Stimulated activated CD4-positive, alpha-beta T cell treated with anti-CD3 and anti-CD28 coated beads, Interleukin-1b, Interleukin-23, amount 100 ng/mL, for 4 hours (primary cell): ENCODE results near the gene FIG4.
A peak's percentile ranks its signal among the peaks of the same experiment; 100 is the strongest.
"Not testable (repeated sequence)": the region's sequence is repeated elsewhere in the genome, so short reads cannot be mapped to it uniquely, and the experiment has no call there.

Source experiments
- DNase-seq, 2 donors: peaks; one replicate each; pipeline ENCODE4 v3.0.0-alpha.2; 2020; ENCODE audit warnings: low read depth in 2 of 2

Gene FIG4

DNA sequence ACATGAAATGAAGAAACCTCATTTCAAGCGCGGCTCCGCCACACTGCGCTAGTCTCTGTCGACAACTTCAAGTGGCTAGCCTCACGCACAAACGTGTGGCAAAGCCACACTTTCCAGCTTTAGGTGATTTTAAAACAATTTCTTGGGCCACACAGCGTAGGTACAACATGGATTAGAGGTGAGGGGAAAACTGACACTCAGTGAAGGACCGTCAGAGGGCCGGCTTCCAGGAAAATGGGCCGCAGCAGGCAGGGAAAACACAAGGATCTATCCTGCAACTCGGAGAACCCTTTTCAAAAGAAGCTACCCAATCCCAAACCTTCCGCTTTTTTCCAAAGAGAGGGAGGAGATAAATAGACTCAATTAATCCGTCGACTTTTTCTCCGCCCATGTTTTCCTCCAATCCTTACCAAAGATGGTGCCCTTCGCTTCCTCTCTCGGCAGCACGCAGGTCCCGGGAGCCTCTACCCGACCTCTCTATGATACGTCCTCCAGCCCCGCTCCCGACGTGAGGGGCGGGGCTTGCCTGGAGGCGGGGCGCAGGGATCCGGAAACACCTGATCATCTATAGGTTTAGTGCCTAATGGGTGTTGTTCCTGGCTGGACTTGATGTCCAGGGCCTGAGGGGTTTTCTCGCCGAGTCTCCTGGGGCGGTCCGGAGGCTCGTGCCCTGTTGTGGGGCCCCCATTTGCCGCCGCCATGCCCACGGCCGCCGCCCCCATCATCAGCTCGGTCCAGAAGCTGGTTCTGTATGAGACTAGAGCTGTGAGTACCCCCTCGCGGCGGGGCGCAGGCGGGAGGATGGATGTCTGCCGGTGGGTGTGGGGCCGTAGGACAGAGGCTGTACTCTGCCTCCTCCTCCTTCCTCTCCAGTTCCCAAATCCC is at the start of gene FIG4, which contains the start of gene AK9:
Gene FIG4 (plus strand): TSS at position 560 of the 885 bp plus-strand sequence. CDS start 140 bp downstream, at position 700.
Gene AK9 (minus strand): TSS at position 466 of the 885 bp plus-strand sequence. CDS start 15,457 bp downstream, outside the sequence.
- DNase-seq, result peak; percentile 85 to 89

DNA sequence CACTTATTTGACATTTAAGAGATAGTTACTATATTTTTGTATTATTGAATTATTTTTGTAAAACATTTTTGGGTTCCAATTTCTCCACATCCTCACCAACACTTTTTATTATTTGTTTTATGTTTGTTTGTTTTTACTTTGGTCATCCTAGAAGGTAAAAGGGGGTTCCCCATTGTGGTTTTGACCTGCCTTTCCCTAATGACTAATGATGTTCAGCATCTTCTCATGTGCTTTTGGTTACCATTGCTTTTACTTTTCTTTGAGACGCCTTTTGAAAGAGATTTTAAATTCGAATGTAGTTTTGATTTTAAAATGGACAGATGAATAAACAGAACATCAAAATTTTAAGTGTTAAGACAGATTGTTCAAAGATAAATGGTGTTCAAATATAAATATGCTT is 47.0 kb upstream of the FIG4 start:
- DNase-seq, result no peak

DNA sequence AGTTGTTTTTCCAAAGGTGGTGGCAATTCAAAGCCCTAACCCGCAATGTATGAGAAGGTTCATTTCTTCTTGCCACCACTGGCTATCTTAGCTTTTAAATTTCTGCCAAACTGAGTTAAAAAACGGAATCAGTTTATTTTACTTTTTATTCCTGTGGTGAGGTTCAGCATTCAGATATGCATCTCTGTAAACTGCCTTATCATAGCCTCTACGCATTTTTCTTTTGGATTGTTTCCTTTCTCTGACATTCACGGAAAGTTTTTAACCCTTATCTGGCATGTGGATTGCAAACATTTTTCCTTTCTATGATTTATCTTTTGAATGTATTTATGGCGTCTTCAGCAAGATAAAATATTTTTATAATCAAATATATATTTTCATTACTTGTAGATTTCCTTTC is 37.8 kb upstream of the FIG4 start:
- no peak for DNase-seq

DNA sequence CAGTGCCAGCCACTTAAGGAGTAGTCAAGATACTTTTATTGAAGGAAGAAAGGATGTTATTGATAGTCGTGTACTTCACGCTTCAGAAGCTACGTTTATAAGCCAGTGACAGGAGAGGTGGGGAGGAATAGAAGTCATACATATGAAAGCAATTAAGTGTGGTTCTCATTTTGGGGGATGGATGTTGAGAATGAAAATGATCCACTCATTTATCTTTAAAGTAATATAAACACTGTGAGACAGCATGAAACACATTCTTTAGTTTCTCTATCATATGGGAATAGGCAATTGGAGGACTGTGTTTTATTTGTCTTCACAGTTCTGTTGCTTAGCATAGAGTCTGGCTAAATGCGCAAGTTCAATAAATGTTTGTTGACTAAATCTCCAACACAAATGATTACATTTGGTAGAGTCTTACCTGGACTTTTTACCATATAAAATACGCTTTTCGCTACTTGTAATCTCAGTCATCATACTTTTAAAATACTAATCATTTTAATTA is 35.3 kb upstream of the FIG4 start:
- no peak for DNase-seq

DNA sequence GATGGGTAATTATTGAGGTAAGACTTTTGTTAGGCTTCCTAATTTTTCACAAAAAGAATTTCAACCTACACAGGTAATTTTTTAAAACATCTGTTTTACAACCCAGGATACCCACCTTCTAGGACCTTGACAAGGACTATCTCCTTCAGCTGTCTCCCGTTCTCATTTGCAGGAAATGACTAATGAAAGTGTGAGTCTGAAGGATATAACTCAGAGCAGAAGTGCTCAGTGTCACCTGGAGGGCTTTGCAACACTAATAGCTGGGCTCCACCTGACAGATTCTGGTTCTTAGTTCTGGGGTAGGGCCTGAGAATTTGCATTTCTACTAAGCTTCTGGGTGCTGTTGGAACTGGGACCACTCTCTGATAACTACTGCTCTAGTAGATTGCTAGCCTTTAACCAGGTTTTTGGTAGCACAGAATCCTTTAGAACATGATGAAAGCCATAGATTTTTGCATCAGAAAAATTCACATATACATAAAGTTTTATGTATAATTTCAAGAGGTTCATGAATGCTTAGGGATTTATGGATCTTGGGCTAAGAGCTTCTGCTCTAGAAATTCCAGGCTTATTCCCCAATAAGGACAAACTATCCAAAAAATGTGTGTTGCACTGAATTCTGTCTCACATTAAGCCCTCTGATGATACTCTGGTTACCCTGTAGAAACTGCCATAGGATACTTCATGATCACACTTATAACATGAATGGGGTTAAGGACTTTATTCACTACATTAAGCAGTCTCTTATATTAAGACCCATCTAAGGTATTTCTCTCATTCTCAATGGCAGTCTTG is 30.4 kb upstream of the FIG4 start:
- DNase-seq, result no peak

DNA sequence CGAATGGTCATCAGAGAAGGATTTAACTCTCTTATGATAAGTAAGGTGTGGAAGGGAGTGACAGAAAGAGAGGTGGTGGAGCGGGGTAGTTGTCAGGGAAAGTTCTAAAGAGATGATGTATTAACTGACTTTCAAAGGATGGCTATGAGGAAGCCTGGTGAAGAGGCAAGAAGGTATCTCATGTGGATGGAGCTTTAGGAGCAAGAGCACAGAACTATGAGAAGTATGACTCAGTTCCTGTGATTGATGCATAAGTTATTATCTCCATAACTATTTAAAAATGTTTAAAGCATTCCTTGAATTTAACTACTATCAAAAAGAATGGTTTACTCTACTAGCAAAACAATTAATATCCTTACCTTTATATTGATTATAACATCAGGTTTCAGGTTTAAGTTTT is 28.9 kb upstream of the FIG4 start:
- no peak for DNase-seq

DNA sequence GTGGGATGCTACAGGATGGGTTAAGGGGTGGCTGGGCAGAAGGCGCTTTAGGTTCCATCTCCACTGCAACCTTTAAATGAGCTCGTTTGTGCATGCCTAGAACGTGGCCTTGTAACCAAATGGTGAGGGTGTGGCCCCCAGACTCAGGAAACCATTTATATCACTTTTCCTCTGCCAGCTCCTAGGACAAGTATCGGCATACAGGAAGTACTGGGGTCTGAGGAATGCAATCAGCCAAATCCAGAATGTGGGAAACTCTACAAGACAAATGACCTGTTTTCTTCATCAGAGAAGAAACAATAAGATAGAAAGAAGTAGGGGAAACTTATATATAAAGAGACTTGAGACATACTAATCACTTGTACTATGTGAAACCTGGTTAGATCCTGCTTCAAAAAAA is 21.3 kb upstream of the FIG4 start:
- no peak for DNase-seq

DNA sequence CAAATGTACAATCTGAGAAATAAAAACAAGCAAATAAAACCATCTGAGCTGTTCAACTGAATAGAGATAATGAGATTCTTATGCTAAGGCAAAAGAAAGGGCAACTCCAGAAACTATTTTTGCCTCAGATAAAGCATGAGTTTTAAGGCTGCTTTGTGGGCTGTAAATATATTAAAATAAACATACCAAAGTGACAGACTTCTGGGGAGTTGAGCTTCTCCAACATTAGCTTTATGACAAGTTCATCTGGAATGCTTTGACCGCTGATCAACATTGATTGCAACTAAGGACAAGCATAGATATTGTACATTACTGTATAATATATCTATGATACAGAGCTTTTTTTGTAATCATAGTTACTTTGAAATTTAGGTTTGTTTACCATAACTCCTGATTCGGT is 19.4 kb upstream of the FIG4 start:
- DNase-seq, result no peak

DNA sequence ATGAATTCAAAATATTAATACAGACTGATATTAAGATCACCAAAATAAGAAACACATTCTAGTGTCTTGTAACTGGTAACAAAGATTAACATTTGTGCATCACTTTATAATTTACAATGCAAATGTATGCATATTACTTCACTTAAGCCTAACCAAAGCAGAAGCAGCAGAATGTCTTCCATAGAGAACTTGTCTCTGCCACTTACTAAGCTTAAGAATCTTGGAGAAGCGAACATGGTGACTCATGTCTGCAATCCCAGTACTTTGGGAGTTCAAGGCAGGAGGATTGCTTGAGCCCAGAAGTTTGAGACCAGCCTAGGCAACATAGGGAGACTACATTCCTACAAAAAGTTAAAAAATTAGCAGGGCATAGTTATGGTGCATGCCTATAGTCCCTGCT is 18.9 kb upstream of the FIG4 start:
- no peak for DNase-seq

DNA sequence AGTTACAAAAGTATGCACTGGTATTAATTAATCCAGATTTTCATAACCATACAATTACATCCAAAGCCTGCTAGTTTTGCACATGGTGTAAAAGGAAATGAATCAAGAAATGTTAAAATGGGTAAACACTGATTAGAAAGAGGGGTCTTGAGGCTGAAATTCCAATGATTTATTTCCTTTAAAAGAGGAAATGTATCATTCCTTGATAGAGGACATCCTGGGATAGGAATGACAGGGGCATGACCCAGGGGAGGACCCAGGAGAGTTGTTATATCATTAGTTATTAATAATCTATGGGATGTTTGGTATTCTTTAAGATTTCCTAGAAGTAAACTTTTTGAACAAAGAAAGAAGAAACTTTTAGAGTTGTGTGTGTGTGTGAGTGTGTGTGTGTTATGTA is 18.3 kb upstream of the FIG4 start:
- no peak for DNase-seq

DNA sequence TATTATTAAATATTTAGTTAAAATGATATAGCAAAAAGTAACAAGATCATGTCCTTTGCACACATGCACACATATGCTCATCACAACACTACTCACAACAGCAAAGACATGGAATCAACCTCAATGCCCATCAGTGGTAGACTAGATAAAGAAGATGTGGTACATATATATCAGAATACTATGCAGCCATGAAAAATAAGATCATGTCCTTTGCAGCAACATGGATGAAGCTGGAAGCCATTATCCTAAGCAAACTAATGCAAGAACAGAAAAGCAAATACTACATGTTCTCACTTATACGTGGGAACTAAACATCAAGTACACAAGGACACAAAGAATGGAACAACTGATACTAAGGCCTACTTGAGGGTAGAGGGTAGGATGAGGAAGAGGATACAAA is 14.4 kb upstream of the FIG4 start:
- DNase-seq, result no peak

DNA sequence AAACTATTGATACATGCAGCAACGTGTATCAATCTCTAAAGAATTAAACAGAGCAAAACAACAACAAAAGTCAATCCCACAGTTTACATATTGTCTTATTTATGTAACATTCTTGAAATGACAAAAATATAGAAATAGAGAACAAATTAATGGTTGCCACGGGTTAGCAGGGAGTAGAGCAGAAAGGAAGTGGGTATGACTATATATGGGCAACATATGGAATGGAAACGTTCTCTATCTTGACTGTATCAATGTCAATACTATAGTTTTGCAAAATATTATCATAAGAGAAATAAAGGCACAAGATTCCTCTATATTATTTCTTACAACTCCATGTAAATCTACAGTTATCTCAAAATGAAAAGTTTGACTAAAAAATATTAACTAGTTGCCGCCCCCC is 12.9 kb upstream of the FIG4 start:
- DNase-seq, result no peak

DNA sequence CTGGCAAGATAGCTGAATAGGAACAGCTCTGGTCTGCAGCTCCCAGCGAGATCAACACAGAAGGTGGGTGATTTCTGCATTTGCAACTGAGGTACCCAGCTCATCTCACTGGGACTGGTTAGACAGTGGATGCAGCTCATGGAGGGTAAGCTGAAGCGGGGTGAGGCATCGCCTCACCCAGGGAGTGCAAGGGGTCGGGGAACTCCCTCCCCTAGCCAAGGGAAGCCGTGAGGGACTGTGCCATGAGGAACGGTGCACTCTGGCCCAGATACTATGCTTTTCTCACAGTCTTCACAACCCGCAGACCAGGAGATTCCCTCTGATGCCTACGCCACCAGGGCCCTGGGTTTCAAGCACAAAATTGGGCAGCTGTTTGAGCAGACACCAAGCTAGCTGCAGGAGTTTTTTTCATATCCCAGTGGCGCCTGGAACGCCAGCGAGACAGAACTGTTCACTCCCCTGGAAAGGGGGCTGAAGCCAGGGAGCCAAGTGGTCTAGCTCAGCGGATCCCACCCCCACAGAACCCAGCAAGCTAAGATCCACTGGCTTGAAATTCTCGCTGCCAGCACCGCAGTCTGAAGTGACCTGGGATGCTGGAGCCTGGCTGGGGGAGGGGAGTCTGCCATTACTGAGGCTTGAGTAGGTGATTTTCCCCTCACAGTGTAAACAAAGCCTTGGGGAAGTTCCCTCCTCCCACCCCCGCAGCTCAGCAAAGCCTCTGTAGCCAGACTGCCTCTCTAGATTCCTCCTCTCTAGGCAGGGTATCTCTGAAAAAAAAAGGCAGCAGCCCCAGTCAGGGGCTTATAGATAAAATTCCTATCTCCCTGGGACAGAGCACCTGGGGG is 12.2 kb upstream of the FIG4 start:
- not testable (repeated sequence) for DNase-seq

DNA sequence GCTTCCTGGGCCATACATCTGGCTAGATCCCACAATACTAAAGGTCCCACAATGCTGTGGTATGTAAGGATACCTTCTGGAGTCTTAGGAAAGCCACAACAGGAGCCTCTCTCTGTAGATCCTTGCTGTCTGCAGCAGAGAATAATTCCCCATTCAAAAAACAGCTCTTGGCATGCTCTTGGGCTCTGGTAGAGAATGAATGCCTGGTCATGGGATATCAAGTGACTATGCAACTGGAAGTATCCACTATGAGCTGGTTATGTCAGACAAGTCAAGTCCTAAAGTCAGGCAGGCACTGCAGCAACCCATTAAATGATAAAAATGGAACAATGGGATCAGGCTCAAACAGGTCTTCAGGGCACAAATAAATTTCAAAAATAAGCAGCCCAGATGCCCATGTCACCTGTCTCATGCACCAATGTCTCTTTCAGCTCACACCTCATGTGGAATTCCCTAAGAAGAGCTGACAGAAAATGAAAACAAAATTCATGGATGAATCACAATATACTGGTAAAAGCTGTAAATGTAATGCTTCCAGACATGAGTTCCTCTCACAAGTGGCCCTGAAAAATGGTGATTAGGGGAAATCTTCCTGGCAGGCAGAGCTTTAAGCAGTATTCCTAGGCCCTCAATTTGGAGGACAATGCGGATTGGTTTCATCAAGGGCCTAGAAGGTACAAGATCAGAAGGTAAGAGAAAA is 4.4 kb upstream of the FIG4 start:
- no peak for DNase-seq

DNA sequence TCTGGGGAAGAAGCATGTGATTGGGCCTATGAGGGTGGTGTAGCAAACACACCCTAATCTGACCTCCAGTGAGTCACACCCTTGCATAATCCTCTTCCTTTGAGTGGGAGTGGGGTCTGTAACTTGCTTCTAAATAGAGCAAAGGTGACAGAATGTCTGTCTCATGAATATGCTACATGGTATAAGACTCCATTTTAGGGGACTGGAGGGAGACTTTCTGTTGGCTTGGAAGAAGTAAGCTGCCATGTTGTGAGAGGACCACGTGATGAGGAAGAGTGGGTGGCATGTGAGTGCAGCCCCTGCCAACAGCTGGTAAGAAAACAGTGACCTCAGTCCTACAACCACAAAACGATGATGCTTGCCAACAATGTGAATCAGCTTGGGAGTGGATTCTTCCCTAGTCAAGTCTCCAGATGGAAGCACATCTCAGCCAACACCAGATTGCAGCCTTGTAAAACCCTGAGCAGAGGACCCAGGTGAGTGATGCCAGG is 3.8 kb upstream of the FIG4 start:
- no peak for DNase-seq

DNA sequence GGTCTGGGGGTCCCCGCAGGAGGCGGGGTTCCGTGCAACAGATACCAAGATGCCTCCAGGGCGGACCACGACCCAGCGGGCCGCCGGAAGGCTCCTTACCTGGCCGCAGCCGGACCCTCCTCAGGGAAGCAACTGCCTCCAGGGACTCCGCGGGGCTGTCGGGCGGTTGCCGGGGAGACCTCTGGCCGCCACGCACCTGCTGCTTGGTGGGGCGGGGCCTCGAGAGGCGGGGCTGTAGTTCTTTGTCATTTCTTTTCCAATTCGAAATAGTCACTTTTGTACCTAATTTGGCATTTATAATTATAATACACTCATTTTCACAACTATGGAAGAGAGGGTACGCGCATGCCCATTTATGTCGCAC is 741 bp upstream of the FIG4 start:
- DNase-seq, result peak; percentile 48 to 61

DNA sequence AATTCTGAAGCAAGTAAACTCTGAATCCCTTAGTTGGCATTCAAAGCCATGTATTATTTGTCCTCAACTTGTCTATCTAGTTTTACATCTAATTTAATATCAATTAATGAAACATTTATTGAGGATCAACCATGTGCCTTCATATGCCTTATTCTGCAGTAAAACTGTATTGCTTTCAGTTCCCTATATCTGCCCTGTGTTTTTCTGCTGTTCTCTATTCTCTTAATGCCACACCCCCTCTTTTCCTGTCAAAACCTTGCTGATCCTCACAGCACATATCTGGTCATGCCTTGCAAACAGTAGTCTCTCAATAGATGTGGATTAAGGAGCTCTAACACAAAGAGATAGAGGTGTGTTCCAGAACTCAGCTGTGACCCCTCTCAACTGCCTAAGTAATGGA is 2.0 kb downstream of the FIG4 start:
- DNase-seq, result no peak

DNA sequence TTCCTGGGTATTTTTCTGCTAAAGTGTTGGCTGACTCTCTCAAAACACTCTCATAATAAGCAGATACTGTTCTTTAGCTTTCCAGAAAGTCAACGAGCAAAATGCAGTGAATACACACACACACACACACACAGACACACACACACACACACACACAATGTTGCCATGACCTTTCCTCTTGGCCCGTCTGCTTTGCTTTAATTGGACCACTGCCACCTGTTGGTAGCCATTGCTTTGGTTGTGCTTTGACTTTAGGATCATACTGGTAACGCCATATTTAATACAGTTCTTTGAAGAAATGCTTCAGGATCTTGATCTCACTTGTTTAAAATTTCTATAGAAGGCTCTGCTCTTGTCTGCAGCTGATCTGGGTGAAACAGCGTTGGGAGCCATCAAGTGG is 4.4 kb downstream of the FIG4 start:
- no peak for DNase-seq

DNA sequence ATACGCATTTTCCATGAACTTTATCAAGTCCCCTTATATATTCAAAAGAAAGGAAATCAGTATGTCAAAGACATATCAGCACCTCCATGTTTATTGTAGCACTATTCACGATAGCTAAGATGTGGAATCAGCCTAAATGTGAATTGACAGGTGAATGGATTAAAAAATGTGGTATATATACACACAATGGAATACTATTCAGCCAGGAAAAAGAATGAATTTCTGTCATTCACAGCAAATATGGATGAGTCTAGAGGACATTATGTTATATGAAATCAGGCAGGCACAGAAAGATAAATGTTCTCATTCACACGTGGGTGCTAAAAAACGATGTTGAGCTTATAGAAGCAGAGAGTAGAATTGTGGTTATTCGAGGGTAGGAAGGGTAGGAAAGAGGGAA is 5.3 kb downstream of the FIG4 start:
- DNase-seq, result no peak

DNA sequence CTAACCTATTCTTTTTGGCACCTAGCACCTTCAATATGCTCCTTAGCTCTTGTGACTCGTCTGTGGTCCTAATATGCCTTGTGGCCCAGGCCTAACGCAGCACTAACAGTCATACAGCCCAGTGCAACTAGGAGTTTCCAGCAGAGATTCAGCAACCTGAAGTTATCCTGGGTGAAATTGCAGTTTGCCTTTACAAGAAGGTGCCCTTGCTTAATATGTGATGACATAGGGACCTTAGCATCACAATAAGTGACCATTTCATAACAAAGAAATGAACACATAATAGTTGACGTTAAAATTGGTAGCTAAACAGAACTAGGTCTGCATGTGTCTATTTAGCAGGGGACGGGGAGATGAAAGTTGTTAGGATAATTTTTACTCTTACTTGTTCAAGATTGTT is 10.1 kb downstream of the FIG4 start:
- no peak for DNase-seq

DNA sequence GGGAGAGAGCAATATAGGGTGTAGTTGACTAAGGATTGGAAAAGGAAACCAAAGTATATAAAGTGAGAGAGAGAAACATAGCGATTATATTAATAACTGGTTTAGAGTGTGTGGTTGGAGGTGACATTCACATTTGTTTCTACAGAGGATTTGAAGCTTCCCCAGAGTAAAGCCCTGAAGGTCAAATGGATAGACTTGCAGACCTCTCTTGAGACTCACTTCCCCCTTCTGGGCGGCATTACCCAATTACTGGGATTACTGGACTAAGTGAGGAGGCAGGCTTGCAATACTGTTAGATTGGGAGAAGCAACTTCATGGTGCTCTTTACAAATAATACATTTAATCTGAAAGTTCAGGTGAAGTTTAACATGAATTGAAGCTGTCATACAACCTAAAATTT is 10.7 kb downstream of the FIG4 start:
- no peak for DNase-seq
